ENCODE measurements around the gene TMPRSS11A. TPM values are rescaled to one million over a fixed set of nuclear protein-coding genes. Genes with fewer than 3 reads are reported as not detected.

Gene TMPRSS11A
- polyA plus RNA-seq, 1 experiment, result not detected

- H3K36me3 ChIP-seq (ENCODE audit: control insufficient read depth, insufficient read depth, low read length), result no peaks in the 10 kb centered on the region
- no peak for DNase-seq (ENCODE audit: low read depth)
- no peaks in the 10 kb centered on the region; the same call in 1 of the 2 replicates for H3K27me3 ChIP-seq (ENCODE audit: control insufficient read depth, insufficient read depth, low read length)
- ChIA-PET POLR2A (no interaction called here), CTCF (no interaction called here)
- TF ChIP-seq, protein P1, sequence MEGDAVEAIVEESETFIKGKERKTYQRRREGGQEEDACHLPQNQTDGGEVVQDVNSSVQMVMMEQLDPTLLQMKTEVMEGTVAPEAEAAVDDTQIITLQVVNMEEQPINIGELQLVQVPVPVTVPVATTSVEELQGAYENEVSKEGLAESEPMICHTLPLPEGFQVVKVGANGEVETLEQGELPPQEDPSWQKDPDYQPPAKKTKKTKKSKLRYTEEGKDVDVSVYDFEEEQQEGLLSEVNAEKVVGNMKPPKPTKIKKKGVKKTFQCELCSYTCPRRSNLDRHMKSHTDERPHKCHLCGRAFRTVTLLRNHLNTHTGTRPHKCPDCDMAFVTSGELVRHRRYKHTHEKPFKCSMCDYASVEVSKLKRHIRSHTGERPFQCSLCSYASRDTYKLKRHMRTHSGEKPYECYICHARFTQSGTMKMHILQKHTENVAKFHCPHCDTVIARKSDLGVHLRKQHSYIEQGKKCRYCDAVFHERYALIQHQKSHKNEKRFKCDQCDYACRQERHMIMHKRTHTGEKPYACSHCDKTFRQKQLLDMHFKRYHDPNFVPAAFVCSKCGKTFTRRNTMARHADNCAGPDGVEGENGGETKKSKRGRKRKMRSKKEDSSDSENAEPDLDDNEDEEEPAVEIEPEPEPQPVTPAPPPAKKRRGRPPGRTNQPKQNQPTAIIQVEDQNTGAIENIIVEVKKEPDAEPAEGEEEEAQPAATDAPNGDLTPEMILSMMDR (IDR thresholded peaks at IDR 0.05; ENCODE audit: insufficient read depth, low read depth, low read length), result no peak
- no peak overlapping the region for H3K4me3 ChIP-seq (ENCODE audit: low read depth, low read length)
These were observed 22.8 kb downstream of the TMPRSS11A start for GRCh38 chr4:67940506-67940905.

DNA sequence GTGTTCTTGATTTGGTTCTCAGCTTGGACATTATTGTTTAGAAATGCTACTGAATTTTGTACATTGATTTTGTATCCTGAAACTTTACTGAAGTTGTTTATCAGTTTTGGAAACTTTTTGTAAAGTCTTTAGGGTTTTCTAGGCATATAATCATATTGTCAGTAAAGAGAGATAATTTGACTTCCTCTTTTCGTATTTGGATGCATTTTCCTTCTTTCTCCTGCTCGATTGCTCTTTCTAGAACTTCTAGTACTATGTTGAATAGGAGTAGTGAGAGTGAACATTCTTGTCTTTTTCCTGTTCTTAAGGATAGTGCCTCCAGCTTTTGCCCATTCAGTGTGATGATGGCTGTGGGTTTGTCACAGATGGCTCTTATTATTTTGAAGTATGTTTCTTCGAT, 24.1 kb downstream of the TMPRSS11A start:
- CTCF ChIA-PET, result no interaction called here
- H3K36me3 ChIP-seq (ENCODE audit: control insufficient read depth, insufficient read depth, low read length), result no peaks in the 10 kb centered on the region
- no peak overlapping the region for H3K4me3 ChIP-seq (ENCODE audit: low read depth, low read length)
- DNase-seq (ENCODE audit: low read depth), result no peak
- POLR2A ChIA-PET, result no interaction called here
- TF ChIP-seq, protein P1 (IDR thresholded peaks at IDR 0.05; ENCODE audit: insufficient read depth, low read depth, low read length), result no peak
- no peaks in the 10 kb centered on the region for H3K27me3 ChIP-seq (ENCODE audit: control insufficient read depth, insufficient read depth, low read length)

- TF ChIP-seq, protein P1 (IDR thresholded peaks at IDR 0.05; ENCODE audit: insufficient read depth, low read depth, low read length), result no peak
- H3K4me3 ChIP-seq (ENCODE audit: low read depth, low read length), result no peak overlapping the region
- H3K27me3 ChIP-seq (ENCODE audit: control insufficient read depth, insufficient read depth, low read length), result no peaks in the 10 kb centered on the region
- ChIA-PET CTCF (no interaction called here), POLR2A (no interaction called here)
- no peaks in the 10 kb centered on the region for H3K36me3 ChIP-seq (ENCODE audit: control insufficient read depth, insufficient read depth, low read length)
- DNase-seq (ENCODE audit: low read depth), result no peak
These were observed 27.4 kb downstream of the TMPRSS11A start for GRCh38 chr4:67935888-67936287.

DNA sequence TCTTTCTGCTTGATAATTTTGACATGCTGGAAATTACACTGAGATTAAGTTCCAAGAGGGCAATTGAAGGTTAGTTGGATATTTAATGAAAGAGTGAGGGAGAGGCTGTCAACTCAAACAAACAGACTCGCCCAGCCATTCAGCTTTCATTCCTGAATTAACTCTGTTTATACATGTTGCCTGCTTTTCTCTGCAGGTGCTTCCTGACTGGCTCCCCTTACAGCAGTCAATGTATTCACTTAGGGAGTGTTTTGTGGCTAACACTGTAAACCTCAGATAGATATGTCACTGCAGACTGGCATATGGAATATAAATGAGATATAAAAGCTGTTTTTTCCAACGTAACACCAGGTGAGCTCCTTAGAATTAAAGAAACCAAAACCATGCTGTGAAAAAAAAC, 28.7 kb downstream of the TMPRSS11A start:
- ChIA-PET CTCF (interaction anchor here (0.9 kb wide), 1 partner anchor 15 kb away, joined by 3 read pairs; no protein-coding TSS in a partner anchor), POLR2A (interaction anchor here (0.6 kb wide), 1 partner anchor 122 kb away, joined by 4 read pairs; no protein-coding TSS in a partner anchor)
- DNase-seq (ENCODE audit: low read depth), result no peak
- TF ChIP-seq, protein P1 (IDR thresholded peaks at IDR 0.05; ENCODE audit: insufficient read depth, low read depth, low read length), result no peak
- no peaks in the 10 kb centered on the region for H3K27me3 ChIP-seq (ENCODE audit: control insufficient read depth, insufficient read depth, low read length)
- no peak overlapping the region for H3K4me3 ChIP-seq (ENCODE audit: low read depth, low read length)
- H3K36me3 ChIP-seq (ENCODE audit: control insufficient read depth, insufficient read depth, low read length), result no peaks in the 10 kb centered on the region

DNA sequence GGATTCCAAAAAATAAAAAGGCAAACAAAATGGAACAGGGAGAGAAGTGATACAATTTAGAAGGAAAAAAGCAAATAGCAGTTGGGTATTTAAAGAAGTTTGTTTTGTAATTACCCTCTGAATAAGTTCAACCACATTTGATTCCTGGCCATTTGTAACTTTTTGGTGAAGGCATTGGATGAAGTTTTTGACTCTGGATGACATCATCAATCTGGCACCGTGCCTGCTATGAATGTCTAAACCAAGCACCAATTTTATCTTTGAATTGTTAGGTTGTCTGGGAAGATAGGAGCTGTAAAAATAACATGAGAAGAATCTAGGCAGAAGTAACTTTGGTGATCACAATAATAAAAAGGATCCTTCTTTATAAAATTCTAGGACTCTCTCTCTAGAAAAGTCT, 29.5 kb downstream of the TMPRSS11A start:
- no peaks in the 10 kb centered on the region for H3K27me3 ChIP-seq (ENCODE audit: control insufficient read depth, insufficient read depth, low read length)
- H3K36me3 ChIP-seq (ENCODE audit: control insufficient read depth, insufficient read depth, low read length), result no peaks in the 10 kb centered on the region
- no peak overlapping the region for H3K4me3 ChIP-seq (ENCODE audit: low read depth, low read length)
- no peak for DNase-seq (ENCODE audit: low read depth)
- POLR2A ChIA-PET, result no interaction called here
- TF ChIP-seq, protein P1 (IDR thresholded peaks at IDR 0.05; ENCODE audit: insufficient read depth, low read depth, low read length), result no peak
- CTCF ChIA-PET, result no interaction called here
